CD4-positive, alpha-beta T cell treated with Interleukin-2 at 100 ng/mL for 4 hours (primary cell): Measurements from ENCODE around the gene TMEM259.

Experiments used
- DNase-seq: peaks from one replicate; pipeline ENCODE4 v3.0.0-alpha.2; 2020; ENCODE audit warnings: low spot score

Gene TMEM259

GRCh38 chr19:1016647-1017114, 4.2 kb downstream of the TMEM259 start:
- no peak for DNase-seq

- DNase-seq, result no peak
Measured at GRCh38 chr19:1015782-1016646, 4.9 kb downstream of the TMEM259 start.

- no peak for DNase-seq
Measured at GRCh38 chr19:1015061-1015781, 5.7 kb downstream of the TMEM259 start.

GRCh38 chr19:1014161-1015060, 6.5 kb downstream of the TMEM259 start:
- no peak for DNase-seq

- DNase-seq, result no peak
Measured at GRCh38 chr19:1013218-1013617, 7.7 kb downstream of the TMEM259 start.

GRCh38 chr19:1012334-1012733, 8.6 kb downstream of the TMEM259 start:
- no peak for DNase-seq

- DNase-seq, result no peak
Measured at GRCh38 chr19:1011831-1012333, 9.0 kb downstream of the TMEM259 start.

GRCh38 chr19:1010586-1011510, 10.1 kb downstream of the TMEM259 start:
- DNase-seq, result no peak

GRCh38 chr19:1009981-1010538, 10.9 kb downstream of the TMEM259 start:
- no peak for DNase-seq

- no peak for DNase-seq
Measured at GRCh38 chr19:1009041-1009980, 11.6 kb downstream of the TMEM259 start.

- no peak for DNase-seq
Measured at GRCh38 chr19:1008268-1009040, 12.5 kb downstream of the TMEM259 start.

- DNase-seq, result no peak
Measured at GRCh38 chr19:1007399-1008251, 13.3 kb downstream of the TMEM259 start.

- DNase-seq, result no peak
Measured at GRCh38 chr19:1006711-1007398, 14.1 kb downstream of the TMEM259 start.

GRCh38 chr19:1004803-1005664, 15.9 kb downstream of the TMEM259 start:
- DNase-seq, result no peak

- no peak for DNase-seq
Measured at GRCh38 chr19:1004204-1004802, 16.6 kb downstream of the TMEM259 start.

- DNase-seq, result no peak
Measured at GRCh38 chr19:1003283-1003682, 17.6 kb downstream of the TMEM259 start.
